GM21619 (cell line): ENCODE results near the gene PACS1.
A peak's percentile ranks its signal among the peaks of the same experiment; 100 is the strongest.
"Not testable (repeated sequence)": the region's sequence is repeated elsewhere in the genome, so short reads cannot be mapped to it uniquely, and the experiment has no call there.

ENCODE experiments used
- ATAC-seq: cut with Tn5 transposase; IDR thresholded peaks from one replicate; pipeline ENCODE4 v1.9.1; 2021; ENCODE audit not compliant: unreplicated experiment

PACS1 gene

GRCh38 chr11:66106786-66107599 is 36.9 kb downstream of the PACS1 start:
- no peak for ATAC-seq

- ATAC-seq, result no peak
Observed at GRCh38 chr11:66107600-66108510, 37.8 kb downstream of the PACS1 start.

- no peak for ATAC-seq
Observed at GRCh38 chr11:66109294-66109693, 39.2 kb downstream of the PACS1 start.

- no peak for ATAC-seq
Observed at GRCh38 chr11:66111158-66111557, 41.1 kb downstream of the PACS1 start.

- ATAC-seq, result no peak
Observed at GRCh38 chr11:66112041-66112491, 42.0 kb downstream of the PACS1 start.

GRCh38 chr11:66112601-66113499 is 42.8 kb downstream of the PACS1 start:
- ATAC-seq, result no peak

GRCh38 chr11:66114957-66115356 is 44.9 kb downstream of the PACS1 start:
- ATAC-seq, result not testable (repeated sequence)

- peak; percentile 56 for ATAC-seq
Observed at GRCh38 chr11:66115638-66116301, 45.7 kb downstream of the PACS1 start.

- no peak for ATAC-seq
Observed at GRCh38 chr11:66116576-66117361, 46.7 kb downstream of the PACS1 start.

GRCh38 chr11:66118847-66119246 is 48.8 kb downstream of the PACS1 start:
- ATAC-seq, result no peak

GRCh38 chr11:66119348-66120133 is 49.5 kb downstream of the PACS1 start:
- ATAC-seq, result no peak

GRCh38 chr11:66121466-66121865 is 51.4 kb downstream of the PACS1 start:
- no peak for ATAC-seq

- no peak for ATAC-seq
Observed at GRCh38 chr11:66123902-66124301, 53.8 kb downstream of the PACS1 start.

- ATAC-seq, result no peak
Observed at GRCh38 chr11:66124564-66124963, 54.5 kb downstream of the PACS1 start.

- ATAC-seq, result peak; percentile 55
Observed at GRCh38 chr11:66126064-66126463, 56.0 kb downstream of the PACS1 start.

- ATAC-seq, result no peak
Observed at GRCh38 chr11:66126808-66127555, 56.9 kb downstream of the PACS1 start.

GRCh38 chr11:66130978-66131377 is 60.9 kb downstream of the PACS1 start:
- no peak for ATAC-seq
